OCI-M1 (cell line): ENCODE measurements around the gene COL1A1.

ENCODE experiments used
- DNase-seq: peaks from one replicate; lab custom pipeline; 2025; lab: John Stamatoyannopoulos, UW

The COL1A1 gene

GRCh38 chr17:50141026-50141744, 60.2 kb downstream of the COL1A1 start:
- DNase-seq = no peak

- DNase-seq = peak; percentile 73
These were observed 61.2 kb downstream of the COL1A1 start for GRCh38 chr17:50139950-50140885.

GRCh38 chr17:50139185-50139783, 62.1 kb downstream of the COL1A1 start:
- DNase-seq = no peak

- no peak for DNase-seq
These were observed 64.4 kb downstream of the COL1A1 start for GRCh38 chr17:50137042-50137441.

- no peak for DNase-seq
These were observed 65.2 kb downstream of the COL1A1 start for GRCh38 chr17:50136096-50136687.

GRCh38 chr17:50135316-50136095, 65.9 kb downstream of the COL1A1 start:
- no peak for DNase-seq

GRCh38 chr17:50134206-50135110, 67.0 kb downstream of the COL1A1 start:
- DNase-seq = no peak

- no peak for DNase-seq
These were observed 67.7 kb downstream of the COL1A1 start for GRCh38 chr17:50133769-50134099.
